Measurements from ENCODE around the gene SLC8A2.

Gene SLC8A2

GRCh38 chr19:47381121-47381520, 90.6 kb downstream of the SLC8A2 start:
- Histone ChIP-seq H3K4me3 (ENCODE audit: low read depth, low read length) (no peak overlapping the region), H2BK12ac (ENCODE audit: low read length) (no peak overlapping the region), H4K91ac (ENCODE audit: low read depth, low read length) (no peak overlapping the region), H2AK5ac (ENCODE audit: low read length) (no peak overlapping the region), H2BK120ac (ENCODE audit: insufficient read depth, low read length, poor library complexity) (no peak overlapping the region), H3K9me3 (ENCODE audit: insufficient read depth, low read depth, low read length) (peaks cover 7% of the 10 kb centered on the region), H3K4ac (ENCODE audit: low read depth, low read length) (no peak overlapping the region), H2AFZ (ENCODE audit: insufficient read depth, low read length, poor library complexity) (no peak overlapping the region), H3K36me3 (ENCODE audit: control insufficient read depth in 1 of 2, insufficient read depth in 2 of 2, low read length in 2 of 2) (peaks cover 59% of the 10 kb centered on the region in 2 experiments), H3K18ac (ENCODE audit: low read length) (no peak overlapping the region), H3K27ac (ENCODE audit: low read depth, low read length) (no peak overlapping the region), H3K4me1 (ENCODE audit: control insufficient read depth in 1 of 2, insufficient read depth in 2 of 2, low read length in 2 of 2) (no peaks in the 10 kb centered on the region), H3K79me1 (ENCODE audit: low read length) (no peaks in the 10 kb centered on the region), H3K23ac (ENCODE audit: low read length) (no peak overlapping the region), H4K8ac (ENCODE audit: low read depth, low read length) (no peak overlapping the region), H4K12ac (ENCODE audit: low read depth, low read length) (no peak overlapping the region), H3K9ac (ENCODE audit: low read length) (no peak overlapping the region), H3K27me3 (ENCODE audit: insufficient read depth, low read length) (no peaks in the 10 kb centered on the region), H3K14ac (ENCODE audit: low read length) (no peak overlapping the region), H2BK5ac (ENCODE audit: low read depth, low read length, poor library complexity) (no peak overlapping the region), H3K79me2 (ENCODE audit: control insufficient read depth, insufficient read depth, low read length, poor library complexity) (no peaks in the 10 kb centered on the region), H3K4me2 (ENCODE audit: low read length) (no peak overlapping the region)
- WGBS (ENCODE audit: extremely low coverage, insufficient coverage, insufficient read length) = no CpG with 5 or more reads among the region's 14 CpGs
- no peak for DNase-seq

DNA sequence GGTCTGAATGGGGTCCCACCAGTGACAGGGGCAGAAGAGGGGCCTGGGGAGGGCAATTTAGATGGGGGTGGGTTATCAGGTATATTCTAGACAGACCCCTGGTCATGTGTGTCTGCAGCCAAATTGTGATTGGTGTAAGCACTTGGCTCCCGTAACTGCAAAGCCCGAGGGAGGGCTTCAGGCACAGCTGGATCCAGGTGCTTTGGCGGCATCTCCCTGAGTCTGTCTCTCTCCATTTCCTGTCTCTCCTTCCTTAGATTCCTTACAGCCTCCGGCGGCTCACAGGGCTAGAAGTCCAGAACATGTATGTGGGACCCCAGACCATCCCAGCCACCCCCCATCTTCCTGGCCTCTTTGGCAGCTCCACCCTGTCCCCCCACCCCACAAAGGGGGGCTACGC, 91.1 kb downstream of the SLC8A2 start:
- Histone ChIP-seq H3K27ac (ENCODE audit: low read depth, low read length) (no peak overlapping the region), H3K14ac (ENCODE audit: low read length) (no peak overlapping the region), H3K23ac (ENCODE audit: low read length) (no peak overlapping the region), H3K9ac (ENCODE audit: low read length) (no peak overlapping the region), H2BK5ac (ENCODE audit: low read depth, low read length, poor library complexity) (no peak overlapping the region), H3K79me2 (ENCODE audit: control insufficient read depth, insufficient read depth, low read length, poor library complexity) (no peaks in the 10 kb centered on the region), H3K4me3 (ENCODE audit: low read depth, low read length) (no peak overlapping the region), H3K4ac (ENCODE audit: low read depth, low read length) (no peak overlapping the region), H4K8ac (ENCODE audit: low read depth, low read length) (no peak overlapping the region), H2AFZ (ENCODE audit: insufficient read depth, low read length, poor library complexity) (no peak overlapping the region), H2AK5ac (ENCODE audit: low read length) (no peak overlapping the region), H3K18ac (ENCODE audit: low read length) (no peak overlapping the region), H3K4me1 (ENCODE audit: control insufficient read depth in 1 of 2, insufficient read depth in 2 of 2, low read length in 2 of 2) (no peaks in the 10 kb centered on the region), H2BK12ac (ENCODE audit: low read length) (no peak overlapping the region), H4K91ac (ENCODE audit: low read depth, low read length) (no peak overlapping the region), H3K9me3 (ENCODE audit: insufficient read depth, low read depth, low read length) (peaks cover 7% of the 10 kb centered on the region), H4K12ac (ENCODE audit: low read depth, low read length) (no peak overlapping the region), H3K27me3 (ENCODE audit: insufficient read depth, low read length) (no peaks in the 10 kb centered on the region), H2BK120ac (ENCODE audit: insufficient read depth, low read length, poor library complexity) (no peak overlapping the region), H3K79me1 (ENCODE audit: low read length) (no peaks in the 10 kb centered on the region), H3K36me3 (ENCODE audit: control insufficient read depth in 1 of 2, insufficient read depth in 2 of 2, low read length in 2 of 2) (peaks cover 64 to 65% of the 10 kb centered on the region in 2 experiments), H3K4me2 (ENCODE audit: low read length) (no peak overlapping the region)
- DNase-seq = no peak
- WGBS (ENCODE audit: extremely low coverage, insufficient coverage, insufficient read length) = no CpG with 5 or more reads among the region's 6 CpGs

DNA sequence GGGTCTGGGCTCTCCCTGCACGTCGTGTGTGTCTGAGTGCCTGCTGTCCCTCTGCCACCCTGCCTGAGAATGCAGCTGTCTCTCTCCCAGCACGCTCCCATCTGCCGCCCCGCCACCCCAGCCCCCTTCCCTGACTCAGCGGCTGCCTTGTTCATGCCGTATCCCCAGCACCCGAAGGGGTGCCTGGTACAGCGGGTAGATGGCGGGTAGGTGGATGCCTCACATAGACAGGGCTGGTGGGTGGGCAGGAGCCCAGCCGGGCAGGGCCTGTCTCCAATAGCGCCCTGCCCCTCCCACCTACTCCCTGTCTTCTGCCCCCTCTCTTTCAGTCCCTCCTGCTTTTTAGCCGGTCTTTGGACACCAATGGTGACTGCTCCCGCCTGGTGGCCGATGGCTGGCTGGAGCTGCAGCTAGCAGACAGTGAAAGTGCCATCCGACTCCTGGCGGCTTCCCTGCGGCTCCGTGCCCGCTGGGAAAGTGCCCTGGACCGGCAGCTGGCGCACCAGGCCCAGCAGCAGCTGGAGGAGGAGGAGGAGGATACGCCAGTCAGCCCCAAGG, 92.2 kb downstream of the SLC8A2 start:
- Histone ChIP-seq H2AK5ac (ENCODE audit: low read length) (no peak overlapping the region), H3K4ac (ENCODE audit: low read depth, low read length) (no peak overlapping the region), H3K27ac (ENCODE audit: low read depth, low read length) (no peak overlapping the region), H3K4me2 (ENCODE audit: low read length) (no peak overlapping the region), H3K18ac (ENCODE audit: low read length) (no peak overlapping the region), H3K79me2 (ENCODE audit: control insufficient read depth, insufficient read depth, low read length, poor library complexity) (no peaks in the 10 kb centered on the region), H3K9me3 (ENCODE audit: insufficient read depth, low read depth, low read length) (peaks cover 7% of the 10 kb centered on the region), H4K8ac (ENCODE audit: low read depth, low read length) (no peak overlapping the region), H4K12ac (ENCODE audit: low read depth, low read length) (no peak overlapping the region), H3K9ac (ENCODE audit: low read length) (no peak overlapping the region), H2AFZ (ENCODE audit: insufficient read depth, low read length, poor library complexity) (no peak overlapping the region), H3K14ac (ENCODE audit: low read length) (no peak overlapping the region), H3K4me1 (ENCODE audit: control insufficient read depth in 1 of 2, insufficient read depth in 2 of 2, low read length in 2 of 2) (no peaks in the 10 kb centered on the region), H3K23ac (ENCODE audit: low read length) (no peak overlapping the region), H3K36me3 (ENCODE audit: control insufficient read depth in 1 of 2, insufficient read depth in 2 of 2, low read length in 2 of 2) (peaks cover 75 to 76% of the 10 kb centered on the region in 2 experiments), H2BK12ac (ENCODE audit: low read length) (no peak overlapping the region), H3K79me1 (ENCODE audit: low read length) (no peaks in the 10 kb centered on the region), H3K4me3 (ENCODE audit: low read depth, low read length) (peak overlapping the region; percentile 25), H2BK5ac (ENCODE audit: low read depth, low read length, poor library complexity) (no peak overlapping the region), H4K91ac (ENCODE audit: low read depth, low read length) (no peak overlapping the region), H2BK120ac (ENCODE audit: insufficient read depth, low read length, poor library complexity) (no peak overlapping the region), H3K27me3 (ENCODE audit: insufficient read depth, low read length) (no peaks in the 10 kb centered on the region)
- WGBS (ENCODE audit: extremely low coverage, insufficient coverage, insufficient read length) = no CpG with 5 or more reads among the region's 23 CpGs
- DNase-seq = no peak

- H3K4ac ChIP-seq (ENCODE audit: low read depth, low read length) = no peak overlapping the region
- H3K9me3 ChIP-seq (ENCODE audit: insufficient read depth, low read depth, low read length) = peaks cover 7% of the 10 kb centered on the region
- H3K23ac ChIP-seq (ENCODE audit: low read length) = no peak overlapping the region
- H3K18ac ChIP-seq (ENCODE audit: low read length) = no peak overlapping the region
- H3K4me1 ChIP-seq (ENCODE audit: control insufficient read depth in 1 of 2, insufficient read depth in 2 of 2, low read length in 2 of 2) = no peaks in the 10 kb centered on the region
- H3K4me3 ChIP-seq (ENCODE audit: low read depth, low read length) = no peak overlapping the region
- no peak overlapping the region for H2BK5ac ChIP-seq (ENCODE audit: low read depth, low read length, poor library complexity)
- H3K79me2 ChIP-seq (ENCODE audit: control insufficient read depth, insufficient read depth, low read length, poor library complexity) = no peaks in the 10 kb centered on the region
- DNase-seq = no peak
- H3K9ac ChIP-seq (ENCODE audit: low read length) = no peak overlapping the region
- H3K36me3 ChIP-seq (ENCODE audit: control insufficient read depth in 1 of 2, insufficient read depth in 2 of 2, low read length in 2 of 2) = peaks cover 86% of the 10 kb centered on the region in 2 experiments
- no peaks in the 10 kb centered on the region for H3K79me1 ChIP-seq (ENCODE audit: low read length)
- no peak overlapping the region for H2BK12ac ChIP-seq (ENCODE audit: low read length)
- H4K12ac ChIP-seq (ENCODE audit: low read depth, low read length) = no peak overlapping the region
- H3K27me3 ChIP-seq (ENCODE audit: insufficient read depth, low read length) = no peaks in the 10 kb centered on the region
- WGBS (ENCODE audit: extremely low coverage, insufficient coverage, insufficient read length) = no CpG with 5 or more reads among the region's 11 CpGs
- H4K91ac ChIP-seq (ENCODE audit: low read depth, low read length) = no peak overlapping the region
- no peak overlapping the region for H2AFZ ChIP-seq (ENCODE audit: insufficient read depth, low read length, poor library complexity)
- no peak overlapping the region for H2AK5ac ChIP-seq (ENCODE audit: low read length)
- no peak overlapping the region for H2BK120ac ChIP-seq (ENCODE audit: insufficient read depth, low read length, poor library complexity)
- no peak overlapping the region for H3K27ac ChIP-seq (ENCODE audit: low read depth, low read length)
- no peak overlapping the region for H3K4me2 ChIP-seq (ENCODE audit: low read length)
- H3K14ac ChIP-seq (ENCODE audit: low read length) = no peak overlapping the region
- no peak overlapping the region for H4K8ac ChIP-seq (ENCODE audit: low read depth, low read length)
Observed at GRCh38 chr19:47378246-47378645, 93.4 kb downstream of the SLC8A2 start.
